Fibroblast of villous mesenchyme (primary cell): ENCODE results near the gene CPLX3. TPM values are rescaled to one million over a fixed set of nuclear protein-coding genes. Genes with fewer than 3 reads are reported as not detected.

Source experiments
- DNase-seq: peaks from one replicate; pipeline ENCODE4 v3.0.0-alpha.2; 2010; ENCODE audit warnings: low read depth
- H3K4me3 ChIP-seq: 2 replicates; pipeline ENCODE4 v1.5.1; 2011; ENCODE audit warnings: low read depth, mild to moderate bottlenecking, low read length
- total RNA-seq: library from RNA; depleted of rRNA; stranded (reverse); fragments of >200 nt; gene quantifications from 2 replicates; pipeline ENCODE4 v1.2.3, GENCODE V29; 2012
- TF ChIP-seq, protein P1 (sequence below): IDR thresholded peaks from 2 replicates; pipeline ENCODE4 v1.5.1; 2012; ENCODE audit warnings: low read depth, mild to moderate bottlenecking, low read length; ENCODE audit not compliant: insufficient read depth

Gene CPLX3
- total RNA-seq, 1 donor: not detected

DNA sequence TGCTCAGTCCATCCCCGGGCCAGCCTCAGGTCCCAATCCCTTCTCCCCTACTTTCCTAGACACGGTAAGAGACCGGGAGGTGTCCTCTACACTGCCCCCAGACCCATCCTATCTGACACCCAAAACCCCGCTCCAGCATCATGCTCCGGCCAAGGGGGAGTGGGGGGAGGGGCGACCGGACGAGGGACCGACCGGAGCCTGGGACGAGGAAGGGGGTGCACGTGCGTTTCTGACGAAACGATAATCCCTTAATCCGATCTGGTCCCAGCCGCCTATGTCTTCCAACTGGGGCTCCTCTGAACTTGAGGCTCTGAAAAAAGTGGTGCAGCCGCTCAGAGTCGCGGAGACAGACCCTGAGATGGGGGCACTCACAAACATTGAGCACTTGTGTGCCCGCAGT is 494 bp downstream of the CPLX3 start:
- no peak overlapping the region for H3K4me3 ChIP-seq
- TF ChIP-seq, protein P1, sequence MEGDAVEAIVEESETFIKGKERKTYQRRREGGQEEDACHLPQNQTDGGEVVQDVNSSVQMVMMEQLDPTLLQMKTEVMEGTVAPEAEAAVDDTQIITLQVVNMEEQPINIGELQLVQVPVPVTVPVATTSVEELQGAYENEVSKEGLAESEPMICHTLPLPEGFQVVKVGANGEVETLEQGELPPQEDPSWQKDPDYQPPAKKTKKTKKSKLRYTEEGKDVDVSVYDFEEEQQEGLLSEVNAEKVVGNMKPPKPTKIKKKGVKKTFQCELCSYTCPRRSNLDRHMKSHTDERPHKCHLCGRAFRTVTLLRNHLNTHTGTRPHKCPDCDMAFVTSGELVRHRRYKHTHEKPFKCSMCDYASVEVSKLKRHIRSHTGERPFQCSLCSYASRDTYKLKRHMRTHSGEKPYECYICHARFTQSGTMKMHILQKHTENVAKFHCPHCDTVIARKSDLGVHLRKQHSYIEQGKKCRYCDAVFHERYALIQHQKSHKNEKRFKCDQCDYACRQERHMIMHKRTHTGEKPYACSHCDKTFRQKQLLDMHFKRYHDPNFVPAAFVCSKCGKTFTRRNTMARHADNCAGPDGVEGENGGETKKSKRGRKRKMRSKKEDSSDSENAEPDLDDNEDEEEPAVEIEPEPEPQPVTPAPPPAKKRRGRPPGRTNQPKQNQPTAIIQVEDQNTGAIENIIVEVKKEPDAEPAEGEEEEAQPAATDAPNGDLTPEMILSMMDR: no peak
- no peak for DNase-seq

DNA sequence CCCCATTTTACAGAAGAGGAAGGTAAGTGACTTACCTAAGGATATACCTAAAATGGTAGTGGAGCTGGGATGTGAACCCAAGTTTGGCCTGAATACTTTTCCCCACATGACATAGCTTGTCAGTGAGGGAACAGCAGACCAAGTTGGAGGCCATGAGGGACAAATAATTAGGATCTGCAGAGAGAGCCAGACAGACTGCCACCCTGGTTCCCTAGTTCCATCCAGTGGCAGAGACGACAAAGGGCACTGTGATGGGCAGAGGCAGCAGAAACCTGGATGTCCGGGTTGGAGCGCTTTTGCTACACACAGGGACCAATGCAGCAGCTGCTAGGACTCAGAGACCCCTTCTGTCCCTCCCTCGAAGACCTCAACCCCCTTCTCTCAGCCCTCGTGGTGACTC is 1.2 kb downstream of the CPLX3 start:
- no peak for DNase-seq
- no peak overlapping the region for H3K4me3 ChIP-seq
- TF ChIP-seq, protein P1: no peak

DNA sequence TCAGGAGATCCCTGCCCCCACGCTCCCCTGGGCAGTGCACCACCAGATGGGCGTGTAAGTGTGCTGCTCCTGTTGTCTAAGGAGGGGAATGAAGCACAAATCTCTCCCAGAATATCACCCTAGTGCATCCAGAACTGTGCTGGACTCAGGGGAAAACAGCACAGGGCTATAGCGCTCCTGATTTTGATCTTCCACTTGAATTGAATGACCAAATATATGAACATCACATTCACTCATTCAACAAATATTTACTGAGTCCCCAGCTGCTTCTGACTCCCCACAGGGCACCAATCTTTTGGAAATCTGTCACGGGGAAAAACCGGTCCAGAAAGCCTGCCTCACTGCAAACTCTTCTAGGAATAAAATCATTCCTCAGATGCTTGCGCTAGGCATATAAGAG is 2.4 kb downstream of the CPLX3 start:
- TF ChIP-seq, protein P1: no peak
- H3K4me3 ChIP-seq: no peak overlapping the region
- no peak for DNase-seq

DNA sequence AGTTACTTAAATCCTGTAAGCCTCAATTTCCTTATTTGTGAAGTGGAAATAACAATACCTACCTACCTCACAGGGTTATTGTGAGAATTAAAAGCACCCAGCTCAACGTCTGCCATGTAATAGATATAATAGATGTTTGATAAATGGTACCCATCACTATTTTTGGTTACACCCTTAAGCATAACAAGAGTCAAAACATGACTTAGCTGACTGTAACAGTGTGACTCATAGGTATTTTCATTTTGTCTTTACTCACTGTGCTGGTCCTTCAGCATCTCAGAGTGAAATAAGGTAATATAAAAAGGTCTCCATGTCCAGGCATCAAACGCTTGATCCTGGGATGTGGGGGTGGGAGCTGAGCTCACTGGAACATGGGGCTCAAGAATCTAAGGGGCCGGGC is 3.1 kb downstream of the CPLX3 start:
- no peak overlapping the region for H3K4me3 ChIP-seq
- TF ChIP-seq, protein P1: no peak
- no peak for DNase-seq

DNA sequence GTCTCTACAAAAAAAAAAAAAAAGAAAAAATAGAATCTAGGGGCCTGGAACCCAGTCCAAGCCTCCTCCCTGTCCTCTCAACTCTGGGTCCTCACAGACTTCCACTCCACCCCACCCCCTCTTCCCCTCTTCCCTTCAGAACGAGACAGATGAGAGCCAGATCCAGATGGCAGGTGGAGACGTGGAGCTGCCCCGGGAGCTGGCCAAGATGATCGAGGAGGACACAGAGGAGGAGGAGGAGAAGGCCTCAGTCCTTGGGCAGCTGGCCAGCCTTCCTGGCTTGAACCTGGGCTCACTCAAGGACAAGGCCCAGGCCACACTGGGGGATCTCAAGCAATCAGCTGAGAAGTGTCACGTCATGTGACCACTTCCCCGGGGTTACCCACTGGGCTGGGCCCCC is 3.6 kb downstream of the CPLX3 start:
- no peak overlapping the region for H3K4me3 ChIP-seq
- TF ChIP-seq, protein P1: no peak
- no peak for DNase-seq

DNA sequence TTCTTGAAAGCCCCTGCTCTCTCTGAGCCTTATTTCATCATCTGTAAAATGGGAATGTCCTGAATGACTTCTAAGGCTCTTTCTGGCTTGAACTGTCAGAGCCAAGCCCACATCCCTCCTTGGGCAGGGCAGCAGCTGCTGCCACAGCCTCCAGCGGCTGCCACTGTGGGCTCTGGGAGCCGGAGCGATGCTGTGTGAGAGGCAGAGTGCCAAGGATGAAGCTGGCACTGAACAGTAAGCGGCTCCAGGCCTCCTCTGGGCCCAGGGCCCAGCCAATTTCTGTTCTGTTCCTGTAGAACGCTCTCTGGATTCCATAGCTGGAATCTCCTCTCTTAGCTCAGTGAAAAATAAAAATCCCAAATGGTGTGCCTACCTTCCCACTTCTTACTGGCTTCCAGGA is 4.4 kb downstream of the CPLX3 start:
- no peak for DNase-seq
- H3K4me3 ChIP-seq: no peak overlapping the region
- TF ChIP-seq, protein P1: no peak

DNA sequence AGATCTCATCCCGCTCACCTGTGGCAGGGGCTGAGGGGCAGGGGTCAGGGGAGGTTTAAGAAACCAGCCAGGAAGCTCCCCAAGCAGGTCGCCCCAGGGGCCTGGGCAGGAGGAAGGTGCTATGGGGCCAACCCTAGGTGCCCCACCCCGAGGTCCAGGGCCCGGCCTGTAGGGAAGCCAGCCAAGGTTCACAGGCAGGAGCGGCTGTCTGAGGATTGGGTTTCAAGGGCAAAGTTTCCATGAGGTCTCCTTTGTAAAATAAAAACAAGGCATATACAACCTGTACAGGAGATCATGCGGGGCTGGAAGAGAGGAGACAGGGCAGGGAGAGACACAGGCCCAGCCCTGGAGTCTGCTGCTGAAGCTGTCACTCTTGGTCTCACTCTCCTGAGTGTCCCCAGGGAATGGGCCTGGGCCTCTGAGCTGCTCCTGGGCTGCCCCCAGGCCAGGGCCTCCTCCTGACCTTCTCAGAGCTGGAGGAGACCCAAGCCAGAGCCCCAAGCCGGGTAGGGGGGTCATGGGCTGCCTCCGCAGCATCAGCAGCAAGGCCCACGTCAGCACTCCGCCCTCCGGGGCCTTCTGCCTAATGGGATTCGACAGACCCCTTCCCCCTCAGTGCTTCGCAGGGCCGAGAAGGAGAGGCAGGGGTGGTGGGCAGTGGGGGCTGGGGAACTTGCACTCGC is 5.5 kb downstream of the CPLX3 start:
- TF ChIP-seq, protein P1: no peak
- no peak for DNase-seq
- H3K4me3 ChIP-seq: no peak overlapping the region
